H1 (cell line): Measurements from ENCODE around the gene C22orf39. TPM values are rescaled to one million over a fixed set of nuclear protein-coding genes. Genes with fewer than 3 reads are reported as not detected.

ENCODE experiments used
- EGR1 ChIP-seq: IDR thresholded peaks from 2 replicates; pipeline ENCODE4 v1.6.1; 2011; ENCODE audit warnings: low read depth, low read length, borderline replicate concordance
- POLR2A ChIP-seq, 2 experiments: IDR thresholded peaks; 1 replicate in 1 of 2; 2 replicates in 1 of 2; pipeline ENCODE4 v1.6.1; 2011; ENCODE audit warnings: low read depth in 2 of 2, low read length in 2 of 2, mild to moderate bottlenecking in 2 of 2; ENCODE audit errors: control extremely low read depth in 1 of 2
- POU5F1 ChIP-seq: IDR thresholded peaks from 2 replicates; pipeline ENCODE4 v1.6.1; 2011; ENCODE audit warnings: low read depth, mild to moderate bottlenecking, low read length, moderate library complexity
- RNF2 ChIP-seq: fragments of 200-900, 300-1000 bp; sonication (generic); IDR thresholded peaks from 2 replicates; pipeline ENCODE4 v1.7.1; 2016; ENCODE audit warnings: borderline replicate concordance, low read depth, mild to moderate bottlenecking, antibody characterized with exemption, low read length; ENCODE audit not compliant: poor library complexity, severe bottlenecking; ENCODE audit errors: missing control alignments
- SIN3A ChIP-seq, 2 experiments: IDR thresholded peaks in 1 of 2; conservative IDR thresholded peaks in 1 of 2; 2 replicates each; pipeline ENCODE4 v1.6.1; 2011 to 2012; ENCODE audit warnings: low read length in 2 of 2, improper control_type of control experiment in 1 of 2, low read depth in 1 of 2, mild to moderate bottlenecking in 1 of 2
- SP1 ChIP-seq: IDR thresholded peaks from 2 replicates; pipeline ENCODE4 v1.6.1; 2011; ENCODE audit warnings: low read depth, low read length
- polyA plus RNA-seq, 7 experiments: library from polyadenylated mRNA; depleted of rRNA in 3 of 7; stranded (reverse) in 5 of 7; unstranded in 2 of 7; fragments of >200 nt in 5 of 7; fragments of 200-250 nt in 2 of 7; gene quantifications; 1 replicate in 5 of 7; 2 replicates in 1 of 7; 4 replicates in 1 of 7; pipeline versions ENCODE4 v1.2.1 to v1.2.3, GENCODE V29; 2011 to 2013; ENCODE audit warnings: missing spikeins in 2 of 7, mixed read lengths in 2 of 7
- total RNA-seq: library from RNA; stranded (reverse); fragmentation: NEBNext Ultra II Directional; extraction: Animal tissue kit (Norgen Biotek cat#: 25700); gene quantifications from 2 replicates; pipeline ENCODE4 v1.2.1, GENCODE V29; 2021
- TF ChIP-seq, protein P1 (sequence below): IDR thresholded peaks from 2 replicates; pipeline ENCODE4 v1.6.1; 2011; ENCODE audit warnings: low read depth, mild to moderate bottlenecking, low read length; ENCODE audit not compliant: insufficient read depth
- TF ChIP-seq, protein P2 (sequence below): IDR thresholded peaks from 2 replicates; pipeline ENCODE4 v1.6.1; 2011; ENCODE audit warnings: low read length, improper control_type of control experiment

C22orf39 gene
- total and polyA plus RNA-seq, 2 of the 8 experiments (the other 6 are each of a cell fraction or from before 2014, with no cell fraction given), result 22.7 to 27.7 TPM

GRCh38 chr22:19455585-19456370 is 8.3 kb upstream of the C22orf39 start (continued):
- TF ChIP-seq, protein P1, sequence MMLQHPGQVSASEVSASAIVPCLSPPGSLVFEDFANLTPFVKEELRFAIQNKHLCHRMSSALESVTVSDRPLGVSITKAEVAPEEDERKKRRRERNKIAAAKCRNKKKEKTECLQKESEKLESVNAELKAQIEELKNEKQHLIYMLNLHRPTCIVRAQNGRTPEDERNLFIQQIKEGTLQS, result no peak
- TF ChIP-seq RNF2 (no peak), POU5F1 (no peak), SP1 (no peak), SIN3A (conservative IDR thresholded peaks at IDR 0.05 in 1 of 2, IDR thresholded peaks at IDR 0.05 in 1 of 2; ENCODE audit: low read depth in 1 of 2, low read length in 2 of 2) (no peak), EGR1 (no peak), POLR2A (IDR thresholded peaks at IDR 0.05; ENCODE audit: control extremely low read depth in 1 of 2, low read depth in 2 of 2, low read length in 2 of 2) (no peak)
- TF ChIP-seq, protein P2, sequence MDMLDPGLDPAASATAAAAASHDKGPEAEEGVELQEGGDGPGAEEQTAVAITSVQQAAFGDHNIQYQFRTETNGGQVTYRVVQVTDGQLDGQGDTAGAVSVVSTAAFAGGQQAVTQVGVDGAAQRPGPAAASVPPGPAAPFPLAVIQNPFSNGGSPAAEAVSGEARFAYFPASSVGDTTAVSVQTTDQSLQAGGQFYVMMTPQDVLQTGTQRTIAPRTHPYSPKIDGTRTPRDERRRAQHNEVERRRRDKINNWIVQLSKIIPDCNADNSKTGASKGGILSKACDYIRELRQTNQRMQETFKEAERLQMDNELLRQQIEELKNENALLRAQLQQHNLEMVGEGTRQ, result no peak
